Measurements from ENCODE around the gene LGALS12.

DNA sequence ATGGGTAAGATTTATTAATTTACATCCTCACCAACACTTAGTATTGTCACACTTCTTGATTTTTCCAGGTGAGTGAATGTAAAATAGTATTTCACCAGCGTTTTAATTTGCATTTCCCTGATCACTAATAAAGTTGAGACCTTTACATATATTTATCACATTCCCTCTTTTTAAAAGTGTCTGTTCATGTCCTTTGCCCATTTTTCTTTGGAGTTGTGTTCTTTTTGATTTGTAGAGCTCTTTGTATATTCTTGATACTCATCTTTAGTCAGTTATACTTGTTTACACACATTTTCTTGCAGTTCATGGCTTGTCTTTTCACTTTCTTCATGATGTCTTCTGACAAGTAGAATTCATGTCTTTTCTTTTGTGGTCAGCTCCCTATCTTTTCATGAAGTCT lies 12.8 kb upstream of the LGALS12 start:
- TF ChIP-seq, protein P1, sequence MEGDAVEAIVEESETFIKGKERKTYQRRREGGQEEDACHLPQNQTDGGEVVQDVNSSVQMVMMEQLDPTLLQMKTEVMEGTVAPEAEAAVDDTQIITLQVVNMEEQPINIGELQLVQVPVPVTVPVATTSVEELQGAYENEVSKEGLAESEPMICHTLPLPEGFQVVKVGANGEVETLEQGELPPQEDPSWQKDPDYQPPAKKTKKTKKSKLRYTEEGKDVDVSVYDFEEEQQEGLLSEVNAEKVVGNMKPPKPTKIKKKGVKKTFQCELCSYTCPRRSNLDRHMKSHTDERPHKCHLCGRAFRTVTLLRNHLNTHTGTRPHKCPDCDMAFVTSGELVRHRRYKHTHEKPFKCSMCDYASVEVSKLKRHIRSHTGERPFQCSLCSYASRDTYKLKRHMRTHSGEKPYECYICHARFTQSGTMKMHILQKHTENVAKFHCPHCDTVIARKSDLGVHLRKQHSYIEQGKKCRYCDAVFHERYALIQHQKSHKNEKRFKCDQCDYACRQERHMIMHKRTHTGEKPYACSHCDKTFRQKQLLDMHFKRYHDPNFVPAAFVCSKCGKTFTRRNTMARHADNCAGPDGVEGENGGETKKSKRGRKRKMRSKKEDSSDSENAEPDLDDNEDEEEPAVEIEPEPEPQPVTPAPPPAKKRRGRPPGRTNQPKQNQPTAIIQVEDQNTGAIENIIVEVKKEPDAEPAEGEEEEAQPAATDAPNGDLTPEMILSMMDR (IDR thresholded peaks at IDR 0.05), result no peak
- TF ChIP-seq EP300 (IDR thresholded peaks at IDR 0.05), result no peak
